NCI-H1417 treated with DMSO at 0.1 percent for 48 hours (cell line): Measurements from ENCODE around the gene PTER.

Experiments
- DNase-seq: peaks from one replicate; lab custom pipeline; 2025; lab: John Stamatoyannopoulos, UW

The PTER gene

DNA sequence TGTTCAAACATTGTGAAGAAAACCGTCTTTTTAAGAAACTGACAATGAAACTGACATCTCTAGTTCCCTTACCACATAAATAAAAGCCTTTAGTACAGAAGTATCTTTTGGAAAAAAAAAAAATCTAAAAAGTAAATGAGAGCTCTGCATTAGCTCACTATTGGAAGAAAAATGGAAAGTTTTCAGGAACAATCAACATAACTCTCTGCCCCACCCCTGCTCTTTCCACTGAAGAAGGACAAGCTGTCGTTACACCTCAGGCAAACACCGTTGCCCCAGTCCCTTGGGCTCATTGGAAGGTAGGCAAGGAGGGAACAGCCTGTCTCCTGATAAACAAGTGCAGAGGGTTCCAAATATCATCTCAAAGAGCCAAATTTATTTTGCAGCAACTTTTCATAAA lies 107.3 kb downstream of the PTER start:
- no peak for DNase-seq

DNA sequence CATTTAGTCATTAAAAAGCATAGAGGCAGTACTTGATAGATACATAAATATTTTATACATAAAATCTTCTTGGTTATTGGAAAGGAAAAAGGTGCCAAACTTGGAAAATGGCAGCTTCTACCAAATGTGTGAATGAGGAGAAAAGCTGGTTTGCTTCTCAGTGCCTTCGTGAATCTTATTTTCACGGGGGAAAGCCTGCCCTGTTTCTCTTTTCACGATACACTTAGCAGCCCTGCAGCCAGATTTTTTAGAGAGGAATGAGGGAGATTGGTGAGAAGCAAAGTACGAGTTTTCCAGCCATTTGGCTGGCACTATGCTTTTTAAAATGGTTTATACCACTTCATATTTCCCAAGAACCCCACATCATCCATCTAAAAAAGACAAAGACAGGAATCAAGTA lies 107.8 kb downstream of the PTER start:
- DNase-seq = no peak

GRCh38 chr10:16545116-16545736 lies 108.4 kb downstream of the PTER start:
- DNase-seq = no peak

GRCh38 chr10:16547973-16548372 lies 111.2 kb downstream of the PTER start:
- DNase-seq = no peak

DNA sequence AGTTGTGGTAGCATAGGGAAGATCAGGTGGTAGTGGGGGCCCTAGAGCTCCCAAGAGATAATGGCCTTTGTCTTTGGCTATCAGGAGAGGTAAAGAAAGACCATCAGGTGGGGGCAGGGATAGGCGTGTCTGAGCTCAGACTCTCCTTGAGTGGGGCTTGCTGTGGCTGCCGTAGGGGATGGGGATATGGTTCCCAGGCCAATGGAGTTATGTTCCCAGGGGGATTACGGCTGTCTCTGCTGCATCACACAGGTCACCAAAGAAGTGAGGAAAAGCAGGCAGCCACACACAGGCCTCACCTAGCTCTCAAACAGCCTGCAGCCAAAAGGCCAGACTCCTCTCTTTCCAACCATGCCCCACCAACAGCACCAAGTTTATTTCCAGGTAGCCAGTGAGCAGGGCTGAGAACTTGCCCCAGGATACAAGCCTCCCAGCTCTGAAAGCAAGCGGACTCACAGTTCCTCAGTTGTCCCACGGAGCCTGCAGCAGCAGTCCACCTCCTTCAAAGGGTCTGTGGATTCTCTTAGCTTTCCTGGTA lies 122.5 kb downstream of the PTER start:
- DNase-seq = no peak

GRCh38 chr10:16562891-16563290 lies 126.1 kb downstream of the PTER start:
- DNase-seq = no peak
